A549 (cell line): ENCODE measurements around the gene FERD3L. TPM values are rescaled to one million over a fixed set of nuclear protein-coding genes. Genes with fewer than 3 reads are reported as not detected.

Experiments used
- ATAC-seq, 2 experiments: fragments of 200-7000 bp in 1 of 2; fragments of >200 bp in 1 of 2; cut with Nextera tagmentation in 1 of 2; cut with Tn5 transposase in 1 of 2; 3 replicates each; pipeline versions ENCODE4 v1.8.0 to v1.9.1; 2018 to 2020; ENCODE audit warnings: mild to moderate bottlenecking in 1 of 2, moderate library complexity in 1 of 2
- CTCF ChIA-PET: fragments of 300-600 bp; sonication (Branson Sonifier 250); formaldehyde crosslinking; extraction: SDS; loops from one replicate; lab custom pipeline; 2021; ENCODE audit warnings: antibody characterized with exemption, inconsistent platforms; lab: Yijun Ruan, JAX
- POLR2A ChIA-PET: fragments of 350-600 bp; formaldehyde crosslinking; extraction: SDS; loops from one replicate; lab custom pipeline; 2021; ENCODE audit warnings: antibody characterized with exemption, inconsistent platforms; lab: Yijun Ruan, JAX
- DNase-seq, 2 experiments: peaks; one replicate each; pipeline versions ENCODE4 v3.0.0 to v3.0.0-alpha.2; 2011 to 2016; ENCODE audit warnings: low read depth in 1 of 2, low spot score in 1 of 2
- FAIRE-seq: peaks from 2 replicates; lab custom pipeline; 2011; peaks lifted over from hg19 to GRCh38; lab: Jason Lieb, UNC
- H3K27ac ChIP-seq, 2 experiments: fragments of >200 bp; sonication (Bioruptor Twin); formaldehyde crosslinking; 3 replicates each; pipeline ENCODE4 v1.5.1; 2016 to 2017
- H3K4me1 ChIP-seq: fragments of >200 bp; sonication (Bioruptor Twin); formaldehyde crosslinking; 3 replicates; pipeline ENCODE4 v1.6.1; 2016
- H3K4me2 ChIP-seq: fragments of >200 bp; sonication (Bioruptor Twin); formaldehyde crosslinking; 3 replicates; pipeline ENCODE4 v1.6.1; 2016
- H3K4me3 ChIP-seq: fragments of >200 bp; sonication (Bioruptor Twin); formaldehyde crosslinking; 3 replicates; pipeline ENCODE4 v1.5.1; 2016
- H3K9me3 ChIP-seq: fragments of >200 bp; sonication (Bioruptor Twin); formaldehyde crosslinking; 3 replicates; pipeline ENCODE4 v1.6.1; 2016
- ATOH8 ChIP-seq: fragments of 250-450 bp; sonication (Bioruptor Pico); IDR thresholded peaks from 2 replicates; pipeline ENCODE4 v1.5.0; 2020; ENCODE audit warnings: low read depth, mild to moderate bottlenecking, moderate library complexity
- BCL3 ChIP-seq: fragments of >200 bp; sonication (Bioruptor Twin); formaldehyde crosslinking; IDR thresholded peaks from 3 replicates; pipeline ENCODE4 v1.6.1; 2016
- BHLHE40 ChIP-seq: IDR thresholded peaks from 2 replicates; pipeline ENCODE4 v1.6.1; 2012; ENCODE audit warnings: low read depth, low read length, inconsistent platforms
- CEBPB ChIP-seq, 2 experiments: fragments of >200 bp in 1 of 2; sonication (Bioruptor Twin) in 1 of 2; formaldehyde crosslinking in 1 of 2; IDR thresholded peaks; 2 replicates each; pipeline ENCODE4 v1.6.1; 2012 to 2016
- CHD2 ChIP-seq: fragments of 150-350 bp; IDR thresholded peaks from 2 replicates; pipeline ENCODE4 v1.6.1; 2014; ENCODE audit warnings: low read length; ENCODE audit not compliant: partially characterized antibody
- EHMT2 ChIP-seq: fragments of 200-600 bp; sonication (generic); IDR thresholded peaks from 2 replicates; pipeline ENCODE4 v1.6.1; 2016; ENCODE audit warnings: antibody characterized with exemption, low read depth, mild to moderate bottlenecking, moderate library complexity
- ELK1 ChIP-seq: fragments of 150-350 bp; IDR thresholded peaks from 2 replicates; pipeline ENCODE4 v1.6.1; 2014; ENCODE audit warnings: low read depth, mild to moderate bottlenecking, low read length
- FOSB ChIP-seq: fragments of 250-450 bp; sonication (Bioruptor Pico); IDR thresholded peaks from 2 replicates; pipeline ENCODE4 v1.5.0; 2020; ENCODE audit warnings: mild to moderate bottlenecking, moderate library complexity
- GATA3 ChIP-seq: IDR thresholded peaks from 2 replicates; pipeline ENCODE4 v1.6.1; 2012; ENCODE audit warnings: borderline replicate concordance
- HEYL ChIP-seq: fragments of 250-450 bp; sonication (Bioruptor Pico); IDR thresholded peaks from 2 replicates; pipeline ENCODE4 v1.8.0; 2021; ENCODE audit warnings: mild to moderate bottlenecking, moderate library complexity
- HMGXB4 ChIP-seq: fragments of 250-450 bp; sonication (Bioruptor Pico); IDR thresholded peaks from 2 replicates; pipeline ENCODE4 v1.5.0; 2021; ENCODE audit warnings: mild to moderate bottlenecking, moderate library complexity, borderline replicate concordance
- HOXA7 ChIP-seq: fragments of 250-450 bp; sonication (Bioruptor Pico); IDR thresholded peaks from 2 replicates; pipeline ENCODE4 v1.5.0; 2020; ENCODE audit warnings: mild to moderate bottlenecking, moderate library complexity
- JUNB ChIP-seq: fragments of >200 bp; sonication (Bioruptor Twin); formaldehyde crosslinking; IDR thresholded peaks from 2 replicates; pipeline ENCODE4 v1.6.1; 2016
- KDM1A ChIP-seq: fragments of 200-600 bp; sonication (generic); IDR thresholded peaks from 2 replicates; pipeline ENCODE4 v1.6.1; 2016; ENCODE audit warnings: low read depth, mild to moderate bottlenecking
- MAZ ChIP-seq: fragments of 150-350 bp; IDR thresholded peaks from 2 replicates; pipeline ENCODE4 v1.6.1; 2014; ENCODE audit warnings: antibody characterized with exemption, low read depth, low read length, borderline replicate concordance
- NPAS2 ChIP-seq: fragments of 250-450 bp; sonication (Bioruptor Pico); IDR thresholded peaks from 2 replicates; pipeline ENCODE4 v1.8.0; 2022; ENCODE audit warnings: mild to moderate bottlenecking, moderate library complexity, borderline replicate concordance
- NR3C1 ChIP-seq: fragments of >200 bp; sonication (Bioruptor Twin); formaldehyde crosslinking; IDR thresholded peaks from 3 replicates; pipeline ENCODE4 v1.6.1; 2017
- POLR2AphosphoS2 ChIP-seq: conservative IDR thresholded peaks from 2 replicates; pipeline ENCODE4 v1.6.1; 2012; ENCODE audit warnings: low read length, improper control_type of control experiment, inconsistent platforms
- RARB ChIP-seq: fragments of 250-450 bp; sonication (Bioruptor Pico); IDR thresholded peaks from 2 replicates; pipeline ENCODE4 v1.8.0; 2021; ENCODE audit warnings: mild to moderate bottlenecking, moderate library complexity
- RCOR1 ChIP-seq: fragments of 150-350 bp; IDR thresholded peaks from 2 replicates; pipeline ENCODE4 v1.6.1; 2014; ENCODE audit warnings: antibody characterized with exemption, low read length, low read depth
- RFX5 ChIP-seq: fragments of 450-650 bp; IDR thresholded peaks from 2 replicates; pipeline ENCODE4 v1.7.1; 2014; ENCODE audit warnings: antibody characterized with exemption, mild to moderate bottlenecking, moderate library complexity
- SREBF2 ChIP-seq: fragments of 450-650 bp; IDR thresholded peaks from 2 replicates; pipeline ENCODE4 v1.6.1; 2014; ENCODE audit warnings: mild to moderate bottlenecking, moderate library complexity
- TP53 ChIP-seq: fragments of 250-450 bp; sonication (Bioruptor Pico); IDR thresholded peaks from 2 replicates; pipeline ENCODE4 v1.5.0; 2021; ENCODE audit warnings: mild to moderate bottlenecking, moderate library complexity
- ZC3H11A ChIP-seq: fragments of 450-650 bp; IDR thresholded peaks from 2 replicates; pipeline ENCODE4 v1.6.1; 2014; ENCODE audit warnings: antibody characterized with exemption, mild to moderate bottlenecking
- WGBS: methylation state at CpG from one replicate; pipeline ENCODE4 v1.1.6; 2017; ENCODE audit errors: missing lambda C conversion rate; 5-methylcytosine and 5-hydroxymethylcytosine counted together
- polyA plus RNA-seq, 4 experiments: library from polyadenylated mRNA; depleted of rRNA in 3 of 4; stranded (reverse); fragments of >200 nt; fragmentation: RNase III in 1 of 4; extraction: RNeasy Plus Mini Kit Qiagen cat#74134 plus additional on column Dnase treatment in 1 of 4; gene quantifications; 2 replicates in 3 of 4; 3 replicates in 1 of 4; pipeline ENCODE4 v1.2.3, GENCODE V29; 2011 to 2017
- TF ChIP-seq, protein P1 (sequence below): IDR thresholded peaks from 2 replicates; pipeline ENCODE4 v1.6.1; 2012
- TF ChIP-seq, protein P2 (sequence below): fragments of >200 bp; sonication (Bioruptor Twin); formaldehyde crosslinking; IDR thresholded peaks from 3 replicates; pipeline ENCODE4 v1.5.1; 2016

FERD3L gene
- polyA plus RNA-seq, 2 of the 4 experiments (the other 2 are of a cell fraction), result not detected

DNA sequence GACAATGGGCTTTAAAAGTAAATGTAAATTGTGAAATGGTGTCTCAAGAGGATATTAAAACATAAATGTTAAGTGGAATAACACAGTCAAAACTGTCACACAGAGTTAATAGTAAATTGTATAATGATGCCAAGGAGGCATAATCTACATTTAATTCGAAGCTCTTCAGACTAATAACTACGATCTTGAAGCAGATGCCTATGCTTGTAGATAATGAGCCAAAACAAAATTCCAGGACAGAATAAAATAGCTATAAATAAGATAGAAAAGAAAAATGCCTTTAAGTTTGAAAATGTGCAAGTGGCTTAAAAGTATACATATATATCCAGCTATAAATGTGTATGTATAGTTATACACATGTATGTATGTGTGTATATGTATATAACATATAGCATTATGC is 45.3 kb downstream of the FERD3L start (continued):
- TF ChIP-seq, protein P1, sequence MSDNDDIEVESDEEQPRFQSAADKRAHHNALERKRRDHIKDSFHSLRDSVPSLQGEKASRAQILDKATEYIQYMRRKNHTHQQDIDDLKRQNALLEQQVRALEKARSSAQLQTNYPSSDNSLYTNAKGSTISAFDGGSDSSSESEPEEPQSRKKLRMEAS, result no peak
- no peak for TF ChIP-seq BCL3
- no peak for TF ChIP-seq GATA3
- no peak for TF ChIP-seq HEYL (CRISPR knock-in tag)
- TF ChIP-seq EHMT2, result no peak
- no peak for TF ChIP-seq CHD2
- no peak for TF ChIP-seq RFX5

- Histone ChIP-seq H3K4me3 (no peak overlapping the region), H3K9me3 (no peaks in the 10 kb centered on the region), H3K4me1 (no peaks in the 10 kb centered on the region), H3K4me2 (no peak overlapping the region), H3K27ac (no peak overlapping the region)
- TF ChIP-seq RARB (CRISPR knock-in tag) (no peak), NR3C1 (no peak), ELK1 (no peak), KDM1A (no peak), CHD2 (no peak), ZC3H11A (no peak), NPAS2 (CRISPR knock-in tag) (no peak), RFX5 (no peak), CEBPB (IDR thresholded peaks at IDR 0.05) (no peak), JUNB (no peak), FOSB (CRISPR knock-in tag) (no peak), BCL3 (no peak), POLR2AphosphoS2 (no peak)
- TF ChIP-seq, protein P1, result no peak
- TF ChIP-seq, protein P2, sequence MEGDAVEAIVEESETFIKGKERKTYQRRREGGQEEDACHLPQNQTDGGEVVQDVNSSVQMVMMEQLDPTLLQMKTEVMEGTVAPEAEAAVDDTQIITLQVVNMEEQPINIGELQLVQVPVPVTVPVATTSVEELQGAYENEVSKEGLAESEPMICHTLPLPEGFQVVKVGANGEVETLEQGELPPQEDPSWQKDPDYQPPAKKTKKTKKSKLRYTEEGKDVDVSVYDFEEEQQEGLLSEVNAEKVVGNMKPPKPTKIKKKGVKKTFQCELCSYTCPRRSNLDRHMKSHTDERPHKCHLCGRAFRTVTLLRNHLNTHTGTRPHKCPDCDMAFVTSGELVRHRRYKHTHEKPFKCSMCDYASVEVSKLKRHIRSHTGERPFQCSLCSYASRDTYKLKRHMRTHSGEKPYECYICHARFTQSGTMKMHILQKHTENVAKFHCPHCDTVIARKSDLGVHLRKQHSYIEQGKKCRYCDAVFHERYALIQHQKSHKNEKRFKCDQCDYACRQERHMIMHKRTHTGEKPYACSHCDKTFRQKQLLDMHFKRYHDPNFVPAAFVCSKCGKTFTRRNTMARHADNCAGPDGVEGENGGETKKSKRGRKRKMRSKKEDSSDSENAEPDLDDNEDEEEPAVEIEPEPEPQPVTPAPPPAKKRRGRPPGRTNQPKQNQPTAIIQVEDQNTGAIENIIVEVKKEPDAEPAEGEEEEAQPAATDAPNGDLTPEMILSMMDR, result no peak
- DNase-seq (no peak), ATAC-seq (no peak), FAIRE-seq (no peak)
- 62% methylated on average over 3 of the region's 3 CpGs for WGBS
- ChIA-PET POLR2A (no interaction called here), CTCF (no interaction called here)
Observed at GRCh38 chr7:19099194-19099593, 46.0 kb downstream of the FERD3L start.

DNA sequence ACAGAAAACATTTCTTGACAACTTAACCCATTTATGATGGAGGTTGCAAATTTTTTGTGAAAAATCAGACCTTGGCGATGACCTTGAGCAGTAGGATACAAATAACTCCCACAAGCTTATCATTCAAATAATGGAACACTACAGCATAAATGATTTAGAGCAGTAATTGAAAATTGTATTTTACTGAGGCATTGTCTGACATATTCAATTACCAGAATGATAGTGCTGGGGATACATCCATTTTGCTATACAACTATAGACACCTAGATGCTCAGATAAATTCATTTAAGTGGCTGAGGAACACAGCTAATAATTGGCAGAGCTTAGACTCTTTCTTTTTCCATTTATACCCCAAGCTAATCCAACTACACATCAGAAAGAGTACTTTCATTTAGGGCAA is 46.7 kb downstream of the FERD3L start:
- no peak for FAIRE-seq
- Histone ChIP-seq H3K9me3 (no peaks in the 10 kb centered on the region), H3K27ac (no peak overlapping the region), H3K4me1 (no peaks in the 10 kb centered on the region), H3K4me2 (no peak overlapping the region), H3K4me3 (no peak overlapping the region)
- POLR2A ChIA-PET, result no interaction called here
- no peak for DNase-seq
- CTCF ChIA-PET, result no interaction called here
- WGBS, result 21% methylated on average over 1 of the region's 1 CpG
- ATAC-seq, result no peak
- no peak for TF ChIP-seq TP53 (CRISPR knock-in tag)
- TF ChIP-seq RCOR1, result no peak
- TF ChIP-seq MAZ, result no peak
- TF ChIP-seq GATA3, result no peak
- no peak for TF ChIP-seq BHLHE40
- no peak for TF ChIP-seq JUNB
- no peak for TF ChIP-seq BCL3
- no peak for TF ChIP-seq HMGXB4 (CRISPR knock-in tag)
- TF ChIP-seq SREBF2, result no peak
- no peak for TF ChIP-seq ATOH8 (CRISPR knock-in tag)
- TF ChIP-seq HOXA7 (CRISPR knock-in tag), result no peak
- no peak for TF ChIP-seq FOSB (CRISPR knock-in tag)
